MM.1S (cell line): ENCODE results near the gene BCL6.
A peak's percentile ranks its signal among the peaks of the same experiment; 100 is the strongest.

Source experiments
- DNase-seq: peaks from one replicate; pipeline ENCODE4 v3.0.0-alpha.2; 2015
- H2AFZ ChIP-seq: fragments of 300-600 bp; sonication (generic); 2 replicates; pipeline ENCODE4 v1.6.0; 2016; ENCODE audit warnings: antibody characterized with exemption, low read length
- H3F3A ChIP-seq: fragments of 300-600 bp; sonication (generic); 2 replicates; pipeline ENCODE4 v1.6.1; 2016; ENCODE audit warnings: mild to moderate bottlenecking, antibody characterized with exemption, low read length, moderate library complexity, mixed read lengths; ENCODE audit not compliant: insufficient read depth
- H3K27ac ChIP-seq: fragments of 300-600 bp; sonication (generic); 2 replicates; pipeline ENCODE4 v1.5.1; 2016; ENCODE audit warnings: mild to moderate bottlenecking, low read length
- H3K27me3 ChIP-seq: fragments of 300-600 bp; sonication (generic); replicated peaks from 2 replicates; pipeline ENCODE4 v1.6.0; 2016; ENCODE audit warnings: low read length; ENCODE audit not compliant: insufficient read depth
- H3K36me3 ChIP-seq: fragments of 300-600 bp; sonication (generic); replicated peaks from 2 replicates; pipeline ENCODE4 v1.6.1; 2016; ENCODE audit warnings: mild to moderate bottlenecking, low read length, mixed read lengths; ENCODE audit not compliant: insufficient read depth
- H3K4me1 ChIP-seq: fragments of 300-600 bp; sonication (generic); 2 replicates; pipeline ENCODE4 v1.6.1; 2016; ENCODE audit warnings: low read length, mixed read lengths
- H3K4me2 ChIP-seq: fragments of 300-600 bp; sonication (generic); 2 replicates; pipeline ENCODE4 v1.6.0; 2016; ENCODE audit warnings: low read depth, low read length
- H3K4me3 ChIP-seq: fragments of 300-600 bp; sonication (generic); 2 replicates; pipeline ENCODE4 v1.5.1; 2016; ENCODE audit warnings: low read length, mixed read lengths
- H3K79me2 ChIP-seq: fragments of 300-600 bp; sonication (generic); 2 replicates; pipeline ENCODE4 v1.6.1; 2016; ENCODE audit warnings: mixed run types, low read length, mixed read lengths
- H3K9ac ChIP-seq: fragments of 300-600 bp; sonication (generic); 2 replicates; pipeline ENCODE4 v1.6.1; 2016; ENCODE audit warnings: low read length, mixed read lengths
- H3K9me2 ChIP-seq: fragments of 300-600 bp; sonication (generic); replicated peaks from 2 replicates; pipeline ENCODE4 v1.6.1; 2016; ENCODE audit warnings: mild to moderate bottlenecking, low read length, mixed read lengths; ENCODE audit not compliant: insufficient read depth
- H3K9me3 ChIP-seq: fragments of 300-600 bp; sonication (generic); replicated peaks from 2 replicates; pipeline ENCODE4 v1.6.1; 2016; ENCODE audit warnings: mild to moderate bottlenecking, low read length, mixed read lengths; ENCODE audit not compliant: insufficient read depth
- H4K20me1 ChIP-seq: fragments of 300-600 bp; sonication (generic); 2 replicates; pipeline ENCODE4 v1.6.1; 2016; ENCODE audit warnings: mild to moderate bottlenecking, low read length, moderate library complexity, mixed read lengths; ENCODE audit not compliant: insufficient read depth
- EZH2 ChIP-seq: fragments of 300-600 bp; sonication (generic); optimal IDR thresholded peaks from 2 replicates; pipeline ENCODE3; 2017; ENCODE audit warnings: low read depth, mild to moderate bottlenecking, antibody characterized with exemption, low read length, mixed read lengths
- EZH2phosphoT487 ChIP-seq: fragments of 300-600 bp; sonication (generic); IDR thresholded peaks from 2 replicates; pipeline ENCODE4 v1.6.1; 2018; ENCODE audit warnings: antibody characterized with exemption, low read length
- TF ChIP-seq, protein P1 (sequence below): fragments of 300-600 bp; sonication (generic); IDR thresholded peaks from 2 replicates; pipeline ENCODE4 v1.5.1; 2016; ENCODE audit warnings: antibody characterized with exemption, low read length, mixed read lengths

BCL6 gene

DNA sequence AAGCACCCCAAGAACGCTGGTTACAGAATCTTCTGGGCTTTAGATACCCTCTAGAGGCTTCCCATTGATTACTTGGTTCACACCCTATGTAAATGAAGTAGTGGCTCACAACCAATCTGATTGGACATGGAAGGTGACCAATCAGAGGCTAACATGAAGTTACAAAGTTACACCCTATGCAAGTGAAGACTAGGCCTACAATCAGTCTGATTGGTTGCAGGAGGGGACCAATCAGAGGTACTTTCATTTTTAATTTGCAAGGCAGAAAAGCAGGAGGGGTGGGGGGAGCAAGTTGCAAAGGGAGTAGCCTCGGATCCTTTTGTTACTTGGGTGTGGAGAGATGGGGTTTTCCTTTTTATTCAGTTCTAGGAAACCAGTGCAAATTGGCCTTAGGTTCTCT, 31.8 kb downstream of the BCL6 start:
- H3K9me3 ChIP-seq = no peaks in the 10 kb centered on the region
- no peaks in the 10 kb centered on the region for H3K36me3 ChIP-seq
- H3F3A ChIP-seq = peaks cover 4% of the 10 kb centered on the region; the same call in 1 of the 2 replicates
- no peaks in the 10 kb centered on the region for H4K20me1 ChIP-seq
- no peak overlapping the region for H3K27ac ChIP-seq
- peak overlapping the region; percentile 18 for H3K4me3 ChIP-seq
- H3K9me2 ChIP-seq = no peaks in the 10 kb centered on the region
- no peaks in the 10 kb centered on the region for H3K27me3 ChIP-seq
- H3K79me2 ChIP-seq = no peaks in the 10 kb centered on the region
- peak overlapping the region; percentile 66 for H2AFZ ChIP-seq
- no peak overlapping the region for H3K9ac ChIP-seq
- H3K4me2 ChIP-seq = peak overlapping the region; percentile 65
- TF ChIP-seq, protein P1, sequence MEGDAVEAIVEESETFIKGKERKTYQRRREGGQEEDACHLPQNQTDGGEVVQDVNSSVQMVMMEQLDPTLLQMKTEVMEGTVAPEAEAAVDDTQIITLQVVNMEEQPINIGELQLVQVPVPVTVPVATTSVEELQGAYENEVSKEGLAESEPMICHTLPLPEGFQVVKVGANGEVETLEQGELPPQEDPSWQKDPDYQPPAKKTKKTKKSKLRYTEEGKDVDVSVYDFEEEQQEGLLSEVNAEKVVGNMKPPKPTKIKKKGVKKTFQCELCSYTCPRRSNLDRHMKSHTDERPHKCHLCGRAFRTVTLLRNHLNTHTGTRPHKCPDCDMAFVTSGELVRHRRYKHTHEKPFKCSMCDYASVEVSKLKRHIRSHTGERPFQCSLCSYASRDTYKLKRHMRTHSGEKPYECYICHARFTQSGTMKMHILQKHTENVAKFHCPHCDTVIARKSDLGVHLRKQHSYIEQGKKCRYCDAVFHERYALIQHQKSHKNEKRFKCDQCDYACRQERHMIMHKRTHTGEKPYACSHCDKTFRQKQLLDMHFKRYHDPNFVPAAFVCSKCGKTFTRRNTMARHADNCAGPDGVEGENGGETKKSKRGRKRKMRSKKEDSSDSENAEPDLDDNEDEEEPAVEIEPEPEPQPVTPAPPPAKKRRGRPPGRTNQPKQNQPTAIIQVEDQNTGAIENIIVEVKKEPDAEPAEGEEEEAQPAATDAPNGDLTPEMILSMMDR = no peak
- TF ChIP-seq EZH2phosphoT487 (no peak), EZH2 (no peak)
- DNase-seq = peak; percentile 77
- H3K4me1 ChIP-seq = peaks cover 6% of the 10 kb centered on the region

DNA sequence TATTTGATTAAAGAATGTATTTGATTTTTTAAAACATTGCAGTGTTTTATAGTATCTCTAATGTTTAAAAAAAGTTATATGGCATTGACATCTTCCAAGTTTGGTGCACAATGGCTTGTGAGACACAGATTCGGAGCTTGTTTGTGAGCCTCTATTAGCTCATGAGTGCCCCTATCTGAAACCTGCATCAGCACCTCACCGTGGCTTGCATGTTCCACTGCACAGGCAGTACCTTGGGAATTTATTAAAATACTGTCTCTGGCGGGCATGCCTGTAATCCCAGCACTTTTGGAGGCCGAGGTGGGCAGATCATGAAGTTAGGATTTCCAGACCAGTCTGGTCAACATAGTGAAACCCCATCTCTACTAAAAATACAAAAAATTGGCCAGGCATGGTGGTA, 36.1 kb downstream of the BCL6 start:
- Histone ChIP-seq H3F3A (peaks cover 4% of the 10 kb centered on the region; the same call in 1 of the 2 replicates), H3K9me3 (no peaks in the 10 kb centered on the region), H3K36me3 (no peaks in the 10 kb centered on the region), H3K9ac (no peak overlapping the region), H3K4me3 (no peak overlapping the region), H3K4me2 (no peak overlapping the region), H3K4me1 (peaks cover 5% of the 10 kb centered on the region), H3K79me2 (no peaks in the 10 kb centered on the region), H3K27ac (no peak overlapping the region), H3K9me2 (no peaks in the 10 kb centered on the region), H2AFZ (no peak overlapping the region), H3K27me3 (no peaks in the 10 kb centered on the region), H4K20me1 (no peaks in the 10 kb centered on the region)
- DNase-seq = no peak
- TF ChIP-seq, protein P1 = no peak
- TF ChIP-seq EZH2phosphoT487 = no peak
- TF ChIP-seq EZH2 = no peak

DNA sequence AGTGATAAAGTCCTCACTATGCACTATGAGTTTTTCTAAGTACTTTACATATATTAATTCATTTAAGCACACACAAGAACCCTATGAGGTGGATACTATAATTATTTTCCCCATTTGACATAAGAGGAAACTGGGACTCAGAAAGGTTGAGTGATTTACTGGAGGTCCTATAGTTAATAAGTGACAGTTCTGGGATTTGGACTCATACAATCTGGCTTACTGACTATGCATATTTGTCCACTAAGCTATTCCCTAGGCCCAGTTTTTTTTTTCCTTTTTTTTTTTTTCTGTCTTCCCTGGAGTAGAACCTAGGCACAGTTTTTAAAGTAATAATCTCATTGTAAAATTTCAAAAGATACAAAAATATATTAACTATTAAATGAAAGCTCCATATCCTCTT, 36.6 kb downstream of the BCL6 start:
- Histone ChIP-seq H3K27me3 (no peaks in the 10 kb centered on the region), H3K79me2 (no peaks in the 10 kb centered on the region), H3K4me2 (no peak overlapping the region), H3K36me3 (no peaks in the 10 kb centered on the region), H3K9me2 (no peaks in the 10 kb centered on the region), H4K20me1 (no peaks in the 10 kb centered on the region), H3K9ac (no peak overlapping the region), H3K9me3 (no peaks in the 10 kb centered on the region), H2AFZ (no peak overlapping the region), H3K4me1 (no peaks in the 10 kb centered on the region; the same call in 1 of the 2 replicates), H3K4me3 (no peak overlapping the region), H3K27ac (no peak overlapping the region), H3F3A (no peaks in the 10 kb centered on the region)
- TF ChIP-seq, protein P1 = no peak
- no peak for TF ChIP-seq EZH2
- no peak for TF ChIP-seq EZH2phosphoT487
- DNase-seq = no peak
